Adipocyte (in vitro differentiated cells): Measurements from ENCODE around the gene HIVEP3.

Experiments used
- DNase-seq: peaks from one replicate; pipeline ENCODE4 v3.0.0-alpha.2; 2015; ENCODE audit warnings: low read depth
- H3K27me3 ChIP-seq: replicated peaks from 2 replicates; pipeline ENCODE4 v1.7.0; 2013; ENCODE audit warnings: mild to moderate bottlenecking, low read length, moderate library complexity; ENCODE audit not compliant: control insufficient read depth, insufficient read depth
- H3K36me3 ChIP-seq: 2 replicates; pipeline ENCODE4 v1.7.0; 2013; ENCODE audit warnings: low read length, mild to moderate bottlenecking, moderate library complexity; ENCODE audit not compliant: control insufficient read depth, insufficient read depth, severe bottlenecking
- H3K4me1 ChIP-seq: 2 replicates; pipeline ENCODE4 v1.7.0; 2013; ENCODE audit warnings: mild to moderate bottlenecking, low read length, moderate library complexity; ENCODE audit not compliant: control insufficient read depth, insufficient read depth
- H3K4me3 ChIP-seq: 2 replicates; pipeline ENCODE4 v1.7.0; 2013; ENCODE audit warnings: mild to moderate bottlenecking, low read length, moderate library complexity
- H3K9ac ChIP-seq: 2 replicates; pipeline ENCODE4 v1.7.0; 2013; ENCODE audit warnings: mild to moderate bottlenecking, low read length, moderate library complexity
- H3K9me3 ChIP-seq: 2 replicates; pipeline ENCODE4 v1.7.0; 2013; ENCODE audit warnings: mild to moderate bottlenecking, low read length, moderate library complexity; ENCODE audit not compliant: control insufficient read depth

Gene HIVEP3

DNA sequence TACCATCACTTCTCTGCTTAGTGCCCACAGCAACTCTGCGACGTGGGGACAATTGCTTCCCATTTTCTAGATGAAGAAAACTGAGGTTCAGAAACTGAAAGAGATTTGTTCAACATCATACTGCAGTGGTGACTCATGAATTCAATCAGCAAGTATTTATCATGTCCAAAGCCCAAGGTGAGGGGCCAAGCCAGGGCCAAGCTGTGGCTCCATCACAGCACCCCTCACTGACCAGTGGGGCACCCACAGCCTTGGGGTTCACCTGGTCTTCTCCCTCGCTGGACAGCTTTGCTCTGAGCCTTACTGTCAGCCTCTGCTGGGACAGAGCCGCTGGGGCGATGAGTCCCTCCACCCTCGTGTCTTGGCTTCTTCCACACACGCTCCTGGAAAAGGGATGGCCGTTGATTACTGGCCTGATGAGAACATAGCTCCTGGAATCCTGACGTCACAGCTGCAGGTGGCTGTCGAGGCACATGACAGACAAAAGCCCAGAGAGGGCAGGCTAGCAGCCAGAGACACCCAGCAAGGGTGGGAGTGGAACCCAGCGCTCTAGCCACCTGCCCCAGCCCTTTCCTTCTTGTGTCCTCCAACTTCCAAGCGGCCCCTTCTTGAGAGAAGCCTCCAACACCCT lies 440.5 kb downstream of the HIVEP3 start:
- H3K9me3 ChIP-seq: no peaks in the 10 kb centered on the region
- peaks cover 37% of the 10 kb centered on the region for H3K4me1 ChIP-seq
- no peak for DNase-seq
- H3K9ac ChIP-seq: no peak overlapping the region
- H3K36me3 ChIP-seq: no peaks in the 10 kb centered on the region
- no peak overlapping the region for H3K4me3 ChIP-seq
- no peaks in the 10 kb centered on the region for H3K27me3 ChIP-seq

GRCh38 chr1:41476807-41477361 lies 441.8 kb downstream of the HIVEP3 start:
- H3K4me1 ChIP-seq: peaks cover 37% of the 10 kb centered on the region
- H3K9me3 ChIP-seq: no peaks in the 10 kb centered on the region
- no peak overlapping the region for H3K9ac ChIP-seq
- no peaks in the 10 kb centered on the region for H3K36me3 ChIP-seq
- no peak overlapping the region for H3K4me3 ChIP-seq
- no peak for DNase-seq
- H3K27me3 ChIP-seq: peaks cover 1% of the 10 kb centered on the region

GRCh38 chr1:41475859-41476567 lies 442.7 kb downstream of the HIVEP3 start:
- Histone ChIP-seq H3K4me3 (no peak overlapping the region), H3K27me3 (peaks cover 7% of the 10 kb centered on the region), H3K36me3 (no peaks in the 10 kb centered on the region), H3K9me3 (no peaks in the 10 kb centered on the region), H3K4me1 (peaks cover 37% of the 10 kb centered on the region), H3K9ac (no peak overlapping the region)
- peak; percentile 33 for DNase-seq

DNA sequence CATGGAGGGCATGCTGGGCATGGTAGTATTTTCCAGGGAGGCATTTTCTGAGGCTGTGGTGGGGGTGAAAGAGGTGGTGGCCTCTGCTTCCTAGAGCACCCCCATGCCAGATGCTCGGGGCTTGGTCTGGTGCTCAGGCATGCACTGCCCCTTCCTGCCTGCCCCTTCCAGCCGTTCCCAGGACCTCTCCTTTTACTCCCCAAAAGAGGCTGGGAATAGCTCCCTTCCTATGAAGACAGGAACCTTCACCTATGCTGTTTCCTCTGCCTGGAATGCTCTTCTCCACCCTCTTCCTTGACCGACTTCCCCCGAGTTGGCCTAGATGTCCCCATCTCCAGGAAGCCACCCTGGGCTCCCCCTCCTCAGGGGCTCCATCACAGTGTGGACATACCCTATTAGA lies 443.4 kb downstream of the HIVEP3 start:
- H3K27me3 ChIP-seq: peaks cover 10% of the 10 kb centered on the region
- H3K9me3 ChIP-seq: no peaks in the 10 kb centered on the region
- no peaks in the 10 kb centered on the region for H3K36me3 ChIP-seq
- H3K4me1 ChIP-seq: peaks cover 37% of the 10 kb centered on the region
- no peak overlapping the region for H3K4me3 ChIP-seq
- no peak for DNase-seq
- no peak overlapping the region for H3K9ac ChIP-seq

DNA sequence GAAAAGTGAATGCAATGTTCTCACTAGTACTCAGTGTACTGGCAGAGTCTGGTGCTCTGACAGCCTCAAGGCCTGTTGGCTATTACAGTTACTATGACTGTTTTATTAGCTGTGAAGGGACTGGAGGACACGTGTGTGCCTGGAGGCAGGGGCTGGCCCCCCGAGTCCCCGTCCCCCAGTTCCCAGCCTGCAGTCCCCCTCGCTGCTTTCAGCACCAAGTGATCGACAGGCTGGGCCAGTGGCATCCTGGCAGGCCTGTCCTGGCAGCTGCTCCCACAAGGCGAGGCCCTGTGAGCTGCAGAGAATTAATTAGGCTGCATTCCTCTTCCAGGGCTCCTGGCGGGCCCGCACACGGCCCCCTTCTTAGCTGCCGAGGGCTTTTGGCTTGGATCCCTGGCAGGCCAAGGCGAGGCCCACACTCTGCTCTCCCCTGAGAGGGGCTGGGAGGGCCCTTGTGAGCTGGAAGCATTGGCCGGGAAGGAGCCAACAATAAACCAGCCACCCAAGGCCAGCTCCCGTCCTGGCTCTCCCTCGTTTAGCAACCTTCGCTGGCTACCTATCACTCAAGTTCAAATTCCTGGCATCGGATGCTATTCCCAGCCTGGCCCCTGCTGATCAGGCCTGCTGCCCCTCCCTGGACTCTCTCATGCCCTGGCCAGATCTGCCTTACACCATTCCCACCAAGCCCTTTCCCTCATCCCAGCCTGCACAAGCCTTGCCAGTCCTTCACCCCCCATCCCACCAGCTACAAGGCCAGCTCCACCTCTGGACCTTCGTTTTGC lies 444.0 kb downstream of the HIVEP3 start:
- Histone ChIP-seq H3K4me3 (no peak overlapping the region), H3K4me1 (peaks cover 37% of the 10 kb centered on the region), H3K9ac (no peak overlapping the region), H3K27me3 (peaks cover 10% of the 10 kb centered on the region), H3K36me3 (no peaks in the 10 kb centered on the region), H3K9me3 (no peaks in the 10 kb centered on the region)
- DNase-seq: peak; percentile 28

- no peak for DNase-seq
- Histone ChIP-seq H3K27me3 (peaks cover 10% of the 10 kb centered on the region), H3K9ac (no peak overlapping the region), H3K9me3 (no peaks in the 10 kb centered on the region), H3K4me3 (no peak overlapping the region), H3K4me1 (peaks cover 31% of the 10 kb centered on the region), H3K36me3 (no peaks in the 10 kb centered on the region)
Measured at GRCh38 chr1:41473738-41474362, 444.9 kb downstream of the HIVEP3 start.

DNA sequence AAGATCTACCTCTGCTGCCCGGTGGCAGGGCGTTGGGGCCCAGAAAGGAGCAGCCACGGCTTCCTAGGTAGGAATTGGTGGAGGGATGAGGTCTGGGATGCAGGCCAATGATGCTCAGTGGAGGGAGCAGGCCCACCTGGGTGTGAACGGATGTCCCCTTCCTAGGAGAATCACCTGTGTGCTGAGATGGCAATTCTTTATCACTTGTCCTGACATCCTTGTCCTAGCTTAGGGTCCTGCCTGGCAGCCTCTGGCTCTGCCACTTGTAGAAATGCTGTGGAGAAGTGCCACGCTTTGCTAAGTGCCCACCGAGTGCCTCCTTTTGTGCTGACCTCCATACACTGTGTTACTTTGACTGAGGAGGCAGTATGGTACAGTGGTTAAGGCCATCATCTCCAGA lies 447.1 kb downstream of the HIVEP3 start:
- H3K27me3 ChIP-seq: peaks cover 26% of the 10 kb centered on the region
- H3K36me3 ChIP-seq: no peaks in the 10 kb centered on the region
- DNase-seq: no peak
- H3K4me3 ChIP-seq: no peak overlapping the region
- no peak overlapping the region for H3K9ac ChIP-seq
- H3K9me3 ChIP-seq: no peaks in the 10 kb centered on the region
- H3K4me1 ChIP-seq: peaks cover 25% of the 10 kb centered on the region

DNA sequence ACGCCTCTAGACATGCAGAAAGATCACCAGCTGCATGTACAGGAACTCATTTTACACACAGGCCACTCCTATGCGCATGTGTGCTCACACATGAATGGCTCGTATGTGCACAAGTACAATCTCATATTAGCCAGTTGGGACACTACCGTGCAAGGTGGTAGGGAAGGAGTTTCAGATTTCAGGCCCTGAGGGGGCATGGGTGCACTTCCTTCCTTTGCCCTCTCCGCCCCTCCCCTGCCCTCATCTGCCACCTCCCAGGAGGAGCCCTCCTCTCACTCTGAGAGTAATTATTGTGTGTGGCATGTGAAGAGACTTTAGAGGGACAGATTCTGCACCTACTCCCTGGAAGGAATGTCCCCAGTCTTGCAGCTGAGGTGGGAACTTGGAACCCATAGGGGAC lies 449.0 kb downstream of the HIVEP3 start:
- DNase-seq: no peak
- H3K27me3 ChIP-seq: peaks cover 31% of the 10 kb centered on the region
- no peaks in the 10 kb centered on the region for H3K9me3 ChIP-seq
- H3K4me3 ChIP-seq: no peak overlapping the region
- H3K4me1 ChIP-seq: peaks cover 17% of the 10 kb centered on the region
- no peaks in the 10 kb centered on the region for H3K36me3 ChIP-seq
- no peak overlapping the region for H3K9ac ChIP-seq

- Histone ChIP-seq H3K9ac (no peak overlapping the region), H3K36me3 (no peaks in the 10 kb centered on the region), H3K27me3 (peaks cover 35% of the 10 kb centered on the region), H3K9me3 (no peaks in the 10 kb centered on the region), H3K4me1 (peaks cover 9% of the 10 kb centered on the region), H3K4me3 (no peak overlapping the region)
- no peak for DNase-seq
Measured at GRCh38 chr1:41468122-41468762, 450.5 kb downstream of the HIVEP3 start.

- Histone ChIP-seq H3K27me3 (peaks cover 35% of the 10 kb centered on the region), H3K9me3 (no peaks in the 10 kb centered on the region), H3K36me3 (no peaks in the 10 kb centered on the region), H3K4me3 (no peak overlapping the region), H3K4me1 (peaks cover 9% of the 10 kb centered on the region), H3K9ac (no peak overlapping the region)
- DNase-seq: no peak
Measured at GRCh38 chr1:41467673-41468072, 451.0 kb downstream of the HIVEP3 start.
